Gastroesophageal sphincter (tissue), 4 donors: Measurements from ENCODE around the gene GLI3. TPM values are rescaled to one million over a fixed set of nuclear protein-coding genes. Genes with fewer than 3 reads are reported as not detected.

Experiments
- ATAC-seq: fragments of 150-250 bp; one replicate; pipeline ENCODE4 v1.9.1; 2016; ENCODE audit warnings: mild to moderate bottlenecking, moderate library complexity
- H3K27ac ChIP-seq, 4 donors: fragments of 200-600 bp; sonication (generic) in 3 of 4; 1 replicate in 3 of 4; 2 replicates in 1 of 4; pipeline ENCODE4 v1.5.1; 2016 to 2019
- H3K27me3 ChIP-seq: fragments of 200-600 bp; sonication (generic); one replicate; pipeline ENCODE4 v1.5.1; 2019
- H3K36me3 ChIP-seq, 2 donors: fragments of 200-600 bp; sonication (generic); one replicate each; pipeline ENCODE4 v1.5.1; 2019; ENCODE audit warnings: control low read depth in 1 of 2
- H3K4me1 ChIP-seq, 3 donors: fragments of 200-600 bp; sonication (generic); 1 replicate in 2 of 3; 2 replicates in 1 of 3; pipeline ENCODE4 v1.5.1; 2016 to 2019; ENCODE audit warnings: control low read depth in 2 of 3
- H3K4me3 ChIP-seq, 2 donors: fragments of 200-600 bp; sonication (generic); one replicate each; pipeline ENCODE4 v1.5.1; 2019; ENCODE audit warnings: mild to moderate bottlenecking in 1 of 2, moderate library complexity in 1 of 2
- H3K9me3 ChIP-seq, 3 donors: fragments of 200-600 bp; sonication (generic); one replicate each; pipeline ENCODE4 v1.5.1; 2017 to 2019; ENCODE audit warnings: control low read depth in 2 of 3
- CTCF ChIP-seq, 4 experiments: fragments of 200-600 bp in 2 of 4; fragments of 450-650 bp in 2 of 4; sonication (generic) in 1 of 4; IDR thresholded peaks; one replicate each; pipeline ENCODE4 v1.5.1; 2017 to 2019; ENCODE audit warnings: antibody characterized with exemption in 4 of 4, mild to moderate bottlenecking in 2 of 4, moderate library complexity in 2 of 4
- EP300 ChIP-seq: sonication (generic); formaldehyde crosslinking; IDR thresholded peaks from one replicate; pipeline ENCODE4 v1.6.1; 2017; ENCODE audit warnings: antibody characterized with exemption, mild to moderate bottlenecking
- POLR2A ChIP-seq, 2 donors: fragments of 450-650 bp; IDR thresholded peaks; one replicate each; pipeline ENCODE4 v1.6.1; 2017; ENCODE audit warnings: antibody characterized with exemption in 2 of 2, mild to moderate bottlenecking in 2 of 2, moderate library complexity in 1 of 2
- POLR2AphosphoS5 ChIP-seq: sonication (generic); formaldehyde crosslinking; IDR thresholded peaks from one replicate; pipeline ENCODE4 v1.6.1; 2017; ENCODE audit warnings: antibody characterized with exemption
- whole genome bisulfite sequencing, 2 donors: methylation state at CpG; one replicate each; pipeline ENCODE4 v1.1.5; 2018; ENCODE audit warnings: low coverage in 1 of 2; 5-methylcytosine and 5-hydroxymethylcytosine counted together
- total RNA-seq, 4 donors: library from RNA; depleted of rRNA; stranded (reverse); fragments of >200 nt; gene quantifications; one replicate each; pipeline ENCODE4 v1.1.0, GENCODE V29; 2016

GLI3 gene
- total RNA-seq, 4 donors from 2014 or later: 7.3 to 18.2 (median 12.6) TPM

- peak in 1 of 4 experiments; percentile 28 for TF ChIP-seq CTCF (IDR thresholded peaks at IDR 0.05)
- peak; percentile 44 for TF ChIP-seq POLR2AphosphoS5
- peak; percentile 15 to 35 for TF ChIP-seq POLR2A (IDR thresholded peaks at IDR 0.05)
- TF ChIP-seq EP300: no peak
- Histone ChIP-seq H3K27me3 (no peaks in the 10 kb centered on the region), H3K27ac (peak overlapping the region; percentile 59 to 97 (median 95)), H3K4me3 (peak overlapping the region; percentile 65 to 82), H3K4me1 (peaks cover 0 to 59% (median 11%) of the 10 kb centered on the region in 3 donors), H3K9me3 (no peaks in the 10 kb centered on the region), H3K36me3 (no peaks in the 10 kb centered on the region)
- peak; percentile 11 for ATAC-seq
- WGBS, 2 donors: 0% methylated on average over 1 of the region's 76 CpGs; no CpG with 5 or more reads in 1 of the 2 donors
Measured at GRCh38 chr7:42236266-42236975, 588 bp downstream of the GLI3 start.

GRCh38 chr7:42235741-42236161 lies 1.3 kb downstream of the GLI3 start:
- H3K4me1 ChIP-seq: peaks cover 0 to 66% (median 11%) of the 10 kb centered on the region in 3 donors
- TF ChIP-seq POLR2A (IDR thresholded peaks at IDR 0.05) (no peak), EP300 (no peak)
- no peak for ATAC-seq
- 1 to 11% methylated on average over 13 to 14 of the region's 15 CpGs for WGBS, 2 donors
- no peaks in the 10 kb centered on the region for H3K36me3 ChIP-seq
- H3K27me3 ChIP-seq: no peaks in the 10 kb centered on the region
- H3K27ac ChIP-seq: peak overlapping the region in 3 of 4 donors; percentile 94 to 97 (median 96)
- H3K4me3 ChIP-seq: peak overlapping the region; percentile 65 to 82
- H3K9me3 ChIP-seq: no peaks in the 10 kb centered on the region

- Histone ChIP-seq H3K27me3 (no peaks in the 10 kb centered on the region), H3K4me3 (peak overlapping the region in 1 of 2 donors; percentile 82), H3K27ac (peak overlapping the region in 1 of 4 donors; percentile 94), H3K9me3 (no peaks in the 10 kb centered on the region), H3K4me1 (peaks cover 0 to 73% (median 11%) of the 10 kb centered on the region in 3 donors), H3K36me3 (no peaks in the 10 kb centered on the region)
- no peak for TF ChIP-seq EP300
- TF ChIP-seq POLR2AphosphoS5: no peak
- TF ChIP-seq POLR2A (IDR thresholded peaks at IDR 0.05): no peak
- WGBS, 2 donors: 20 to 49% methylated on average over 3 of the region's 3 CpGs
- no peak for ATAC-seq
Measured at GRCh38 chr7:42234736-42235135, 2.3 kb downstream of the GLI3 start.

GRCh38 chr7:42233695-42234331 lies 3.2 kb downstream of the GLI3 start:
- ATAC-seq: no peak
- Histone ChIP-seq H3K36me3 (no peaks in the 10 kb centered on the region), H3K27ac (peak overlapping the region in 2 of 4 donors; percentile 17 to 20), H3K27me3 (no peaks in the 10 kb centered on the region), H3K9me3 (no peaks in the 10 kb centered on the region), H3K4me1 (peaks cover 0 to 75% (median 11%) of the 10 kb centered on the region in 3 donors), H3K4me3 (peak overlapping the region in 1 of 2 donors; percentile 82)
- 20 to 30% methylated on average over 3 of the region's 3 CpGs for WGBS, 2 donors
- TF ChIP-seq CTCF (IDR thresholded peaks at IDR 0.05): no peak
- TF ChIP-seq EP300: no peak
- TF ChIP-seq POLR2A (IDR thresholded peaks at IDR 0.05): no peak
- no peak for TF ChIP-seq POLR2AphosphoS5

GRCh38 chr7:42233171-42233570 lies 3.8 kb downstream of the GLI3 start:
- ATAC-seq: no peak
- no peak for TF ChIP-seq POLR2A (IDR thresholded peaks at IDR 0.05)
- no peak for TF ChIP-seq POLR2AphosphoS5
- no peak for TF ChIP-seq CTCF (IDR thresholded peaks at IDR 0.05)
- no peak for TF ChIP-seq EP300
- WGBS, 2 donors: 35 to 44% methylated on average over 2 of the region's 2 CpGs
- Histone ChIP-seq H3K36me3 (no peaks in the 10 kb centered on the region), H3K27ac (peak overlapping the region in 2 of 4 donors; percentile 17 to 20), H3K4me3 (no peak overlapping the region), H3K9me3 (no peaks in the 10 kb centered on the region), H3K27me3 (no peaks in the 10 kb centered on the region), H3K4me1 (peaks cover 0 to 75% (median 11%) of the 10 kb centered on the region in 3 donors)
